CD4-positive, CD25-positive, alpha-beta regulatory T cell (primary cell): ENCODE data around the gene SLBP. TPM values are rescaled to one million over a fixed set of nuclear protein-coding genes. Genes with fewer than 3 reads are reported as not detected.
A peak's percentile ranks its signal among the peaks of the same experiment; 100 is the strongest.

ENCODE experiments used
- ATAC-seq, 2 donors: fragments of 150-1000 bp; cut with Tn5 transposase; one replicate each; pipeline ENCODE4 v1.10.0; 2021; ENCODE audit warnings: low read depth in 2 of 2, moderate number of reproducible peaks in 2 of 2, moderate library complexity in 1 of 2
- DNase-seq, 3 donors: peaks; one replicate each; pipeline versions ENCODE4 v3.0.0 to v3.0.0-alpha.2; 2012 to 2022; ENCODE audit warnings: mixed read lengths in 1 of 3
- H3K27ac ChIP-seq: one replicate; pipeline ENCODE4 v1.7.0; 2013; ENCODE audit warnings: mild to moderate bottlenecking, low read length; ENCODE audit not compliant: insufficient read depth, poor library complexity, severe bottlenecking
- H3K27me3 ChIP-seq: one replicate; pipeline ENCODE4 v1.7.0; 2013; ENCODE audit warnings: low read length; ENCODE audit not compliant: control insufficient read depth, insufficient read depth
- H3K36me3 ChIP-seq: one replicate; pipeline ENCODE4 v1.7.0; 2013; ENCODE audit warnings: mild to moderate bottlenecking, low read length, moderate library complexity; ENCODE audit not compliant: control insufficient read depth, insufficient read depth
- H3K4me1 ChIP-seq: 2 replicates; pipeline ENCODE4 v1.7.0; 2013; ENCODE audit warnings: mild to moderate bottlenecking, low read length; ENCODE audit not compliant: insufficient read depth, control insufficient read depth, poor library complexity, severe bottlenecking
- H3K4me3 ChIP-seq: one replicate; pipeline ENCODE4 v1.7.0; 2013; ENCODE audit warnings: low read depth, mild to moderate bottlenecking, low read length, moderate library complexity
- H3K9me3 ChIP-seq, 2 experiments: 1 replicate in 1 of 2; 2 replicates in 1 of 2; pipeline ENCODE4 v1.7.0; 2013; ENCODE audit warnings: low read length in 2 of 2, mild to moderate bottlenecking in 1 of 2, moderate library complexity in 1 of 2; ENCODE audit not compliant: control insufficient read depth in 2 of 2
- H3K27ac Mint-ChIP-seq, 3 donors: one replicate each; pipeline ENCODE4 v1.8.0; 2020 to 2022; ENCODE audit warnings: mild to moderate bottlenecking in 3 of 3, mixed read lengths in 3 of 3, moderate library complexity in 2 of 3
- H3K27me3 Mint-ChIP-seq: one replicate; pipeline ENCODE4 v1.8.0; 2022; ENCODE audit warnings: mild to moderate bottlenecking, mixed read lengths
- H3K36me3 Mint-ChIP-seq: one replicate; pipeline ENCODE4 v1.8.0; 2020; ENCODE audit warnings: mixed read lengths
- H3K4me1 Mint-ChIP-seq, 4 donors: one replicate each; pipeline ENCODE4 v1.8.0; 2020 to 2022; ENCODE audit warnings: mixed read lengths in 4 of 4, mild to moderate bottlenecking in 1 of 4
- H3K4me3 Mint-ChIP-seq, 4 donors: one replicate each; pipeline ENCODE4 v1.8.0; 2020 to 2022; ENCODE audit warnings: mild to moderate bottlenecking in 4 of 4, mixed read lengths in 4 of 4, moderate library complexity in 3 of 4
- H3K9me3 Mint-ChIP-seq, 7 donors: one replicate each; pipeline ENCODE4 v1.8.0; 2020 to 2022; ENCODE audit warnings: mixed read lengths in 7 of 7, mild to moderate bottlenecking in 3 of 7, moderate library complexity in 2 of 7
- polyA plus RNA-seq, 4 donors: library from polyadenylated mRNA; unstranded; fragments of 300-500 nt; fragmentation: Illumina TruSeq; gene quantifications; one replicate each; pipeline ENCODE4 v1.2.3, GENCODE V29; 2021
- total RNA-seq: library from RNA; stranded (reverse); gene quantifications from one replicate; pipeline ENCODE4 v1.2.3, GENCODE V29; 2022

Gene SLBP
- total and polyA plus RNA-seq, 5 donors from 2014 or later, result 36.7 to 83.8 (median 77.5) TPM

GRCh38 chr4:1722551-1723118 lies 10.5 kb upstream of the SLBP start:
- DNase-seq, result no peak
- H3K4me1 Mint-ChIP-seq, result peaks cover 7 to 71% (median 38%) of the 10 kb centered on the region in 4 donors

GRCh38 chr4:1721666-1722550 lies 9.8 kb upstream of the SLBP start:
- H3K36me3 ChIP-seq, result peaks cover 5% of the 10 kb centered on the region
- H3K27ac ChIP-seq, result peak overlapping the region; percentile 89
- peaks cover 0 to 1% (median 0%) of the 10 kb centered on the region in 7 donors for H3K9me3 Mint-ChIP-seq
- H3K4me1 ChIP-seq, result peaks cover 64% of the 10 kb centered on the region
- H3K27ac Mint-ChIP-seq, result peak overlapping the region; percentile 100
- H3K9me3 ChIP-seq, result no peaks in the 10 kb centered on the region
- peak overlapping the region; percentile 92 for H3K4me3 ChIP-seq
- peaks cover 12% of the 10 kb centered on the region for H3K36me3 Mint-ChIP-seq
- DNase-seq, result no peak
- ATAC-seq, result no peak
- peaks cover 7 to 65% (median 38%) of the 10 kb centered on the region in 4 donors for H3K4me1 Mint-ChIP-seq
- peak overlapping the region; percentile 92 to 99 (median 95) for H3K4me3 Mint-ChIP-seq
- H3K27me3 ChIP-seq, result no peaks in the 10 kb centered on the region
- no peaks in the 10 kb centered on the region for H3K27me3 Mint-ChIP-seq

More at GRCh38 chr4:1722551-1723118, 10.5 kb upstream of the SLBP start:
- peaks cover 72% of the 10 kb centered on the region for H3K4me1 ChIP-seq
- peaks cover 7% of the 10 kb centered on the region for H3K36me3 ChIP-seq
- no peaks in the 10 kb centered on the region for H3K27me3 Mint-ChIP-seq
- H3K4me3 ChIP-seq, result peak overlapping the region; percentile 92
- H3K27ac ChIP-seq, result peak overlapping the region; percentile 89
- H3K9me3 ChIP-seq, result no peaks in the 10 kb centered on the region
- ATAC-seq, result no peak
- H3K27ac Mint-ChIP-seq, result peak overlapping the region; percentile 100
- H3K27me3 ChIP-seq, result no peaks in the 10 kb centered on the region
- H3K4me3 Mint-ChIP-seq, result peak overlapping the region; percentile 92 to 99 (median 94)
- peaks cover 0 to 1% (median 0%) of the 10 kb centered on the region in 7 donors for H3K9me3 Mint-ChIP-seq
- peaks cover 13% of the 10 kb centered on the region for H3K36me3 Mint-ChIP-seq

GRCh38 chr4:1721003-1721665 lies 9.0 kb upstream of the SLBP start, which contains the start of the genes TACC3 and TMEM129:
Gene TACC3 (plus strand): TSS chr4:1721521. CDS start chr4:1723422, 1,901 bp downstream.
Gene TMEM129 (minus strand): TSS chr4:1721323. CDS start chr4:1720837, 486 bp downstream.
- H3K4me3 Mint-ChIP-seq, result peak within 1 kb of the TSS; percentile 92 to 99 (median 95)
- H3K4me3 ChIP-seq, result peak within 1 kb of the TSS; percentile 92
- peak within 1 kb of the TSS; percentile 89 for H3K27ac ChIP-seq
- ATAC-seq (peak; percentile 85 to 90), DNase-seq (peak; percentile 95 to 98 (median 97))
- no peaks in the 10 kb centered on the region for H3K27me3 ChIP-seq
- peaks cover 0 to 1% (median 0%) of the 10 kb centered on the region in 7 donors for H3K9me3 Mint-ChIP-seq
- no peaks in the 10 kb centered on the region for H3K27me3 Mint-ChIP-seq
- peaks cover 5% of the 10 kb centered on the region for H3K36me3 ChIP-seq
- peaks cover 7% of the 10 kb centered on the region for H3K36me3 Mint-ChIP-seq
- H3K27ac Mint-ChIP-seq, result peak within 1 kb of the TSS; percentile 100
- H3K4me1 Mint-ChIP-seq, result peaks cover 7 to 58% (median 32%) of the 10 kb centered on the region in 4 donors
- peaks cover 57% of the 10 kb centered on the region for H3K4me1 ChIP-seq
- no peaks in the 10 kb centered on the region for H3K9me3 ChIP-seq

- H3K9me3 Mint-ChIP-seq, result peaks cover 0 to 1% (median 0%) of the 10 kb centered on the region in 7 donors
- Histone ChIP-seq H3K4me1 (peaks cover 49% of the 10 kb centered on the region), H3K36me3 (peaks cover 5% of the 10 kb centered on the region), H3K4me3 (no peak overlapping the region), H3K9me3 (no peaks in the 10 kb centered on the region), H3K27ac (peak overlapping the region; percentile 68), H3K27me3 (no peaks in the 10 kb centered on the region)
- peak in 1 of 2 donors; percentile 5 for ATAC-seq
- DNase-seq, result peak; percentile 37 to 70 (median 39)
- H3K4me3 Mint-ChIP-seq, result peak overlapping the region; percentile 81 to 99 (median 88)
- H3K27ac Mint-ChIP-seq, result peak overlapping the region; percentile 73 to 91 (median 80)
- H3K36me3 Mint-ChIP-seq, result peaks cover 5% of the 10 kb centered on the region
- peaks cover 7 to 57% (median 34%) of the 10 kb centered on the region in 4 donors for H3K4me1 Mint-ChIP-seq
- H3K27me3 Mint-ChIP-seq, result no peaks in the 10 kb centered on the region
Observed at GRCh38 chr4:1720163-1720983, 8.3 kb upstream of the SLBP start.

- ATAC-seq, result no peak
- H3K4me1 Mint-ChIP-seq, result peaks cover 4 to 58% (median 30%) of the 10 kb centered on the region in 4 donors
- no peaks in the 10 kb centered on the region for H3K27me3 Mint-ChIP-seq
- Histone ChIP-seq H3K27me3 (no peaks in the 10 kb centered on the region), H3K4me1 (peaks cover 49% of the 10 kb centered on the region), H3K9me3 (no peaks in the 10 kb centered on the region), H3K36me3 (peaks cover 5% of the 10 kb centered on the region), H3K27ac (no peak overlapping the region), H3K4me3 (no peak overlapping the region)
- peak overlapping the region; percentile 15 to 90 (median 76) for H3K4me3 Mint-ChIP-seq
- no peaks in the 10 kb centered on the region for H3K36me3 Mint-ChIP-seq
- peak overlapping the region in 1 of 3 donors; percentile 54 for H3K27ac Mint-ChIP-seq
- no peak for DNase-seq
- peaks cover 0 to 1% (median 0%) of the 10 kb centered on the region in 7 donors for H3K9me3 Mint-ChIP-seq
Observed at GRCh38 chr4:1718095-1718850, 6.2 kb upstream of the SLBP start.

GRCh38 chr4:1717129-1718094 lies 5.3 kb upstream of the SLBP start:
- H3K4me3 ChIP-seq, result no peak overlapping the region
- no peaks in the 10 kb centered on the region for H3K27me3 ChIP-seq
- H3K27ac ChIP-seq, result no peak overlapping the region
- Mint-ChIP-seq H3K36me3 (no peaks in the 10 kb centered on the region), H3K4me3 (peak overlapping the region in 1 of 4 donors; percentile 99), H3K4me1 (peaks cover 0 to 55% (median 27%) of the 10 kb centered on the region in 4 donors), H3K27me3 (no peaks in the 10 kb centered on the region), H3K9me3 (peaks cover 0 to under 1% (median 0%) of the 10 kb centered on the region in 7 donors), H3K27ac (no peak overlapping the region)
- peaks cover 46% of the 10 kb centered on the region for H3K4me1 ChIP-seq
- H3K9me3 ChIP-seq, result no peaks in the 10 kb centered on the region
- DNase-seq, result no peak
- peaks cover 5% of the 10 kb centered on the region for H3K36me3 ChIP-seq
- no peak for ATAC-seq
